ENCODE measurements around the gene LRRC73.

Gene LRRC73

DNA sequence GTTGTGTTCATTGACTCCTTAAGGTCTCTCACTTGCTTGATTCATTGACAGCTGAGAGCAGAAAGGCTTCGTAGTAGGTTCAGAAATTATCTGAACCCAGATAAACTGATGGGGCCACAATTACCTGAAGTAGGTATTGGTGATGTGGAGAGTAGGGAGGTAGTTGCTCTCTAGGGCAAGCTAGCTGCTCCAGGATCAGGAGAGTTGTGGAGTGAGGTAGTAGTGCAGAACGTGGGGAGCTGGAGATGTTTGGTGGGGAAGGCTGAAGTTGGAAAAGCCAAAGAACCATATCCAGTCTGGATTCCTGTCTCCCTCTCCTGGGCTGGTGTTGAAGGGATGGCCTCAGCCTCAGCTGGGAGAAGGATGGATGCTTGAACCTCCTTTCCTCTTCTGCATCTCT, 16.9 kb downstream of the LRRC73 start:
- no peak for DNase-seq (ENCODE audit: low read depth, low spot score)
- ChIA-PET POLR2A (interaction anchor here (0.7 to 2.0 kb wide), 2 partner anchors 14 to 16 kb away, joined by 3 to 4 read pairs; partner anchors contain the start of gene TJAP1), CTCF (interaction anchor here (0.9 to 18.5 kb wide), 5 partner anchors 8 to 107 kb away, joined by 3 to 337 read pairs (median 30); partner anchors contain the start of genes DLK2 and LRRC73)
- TF ChIP-seq, protein P1, sequence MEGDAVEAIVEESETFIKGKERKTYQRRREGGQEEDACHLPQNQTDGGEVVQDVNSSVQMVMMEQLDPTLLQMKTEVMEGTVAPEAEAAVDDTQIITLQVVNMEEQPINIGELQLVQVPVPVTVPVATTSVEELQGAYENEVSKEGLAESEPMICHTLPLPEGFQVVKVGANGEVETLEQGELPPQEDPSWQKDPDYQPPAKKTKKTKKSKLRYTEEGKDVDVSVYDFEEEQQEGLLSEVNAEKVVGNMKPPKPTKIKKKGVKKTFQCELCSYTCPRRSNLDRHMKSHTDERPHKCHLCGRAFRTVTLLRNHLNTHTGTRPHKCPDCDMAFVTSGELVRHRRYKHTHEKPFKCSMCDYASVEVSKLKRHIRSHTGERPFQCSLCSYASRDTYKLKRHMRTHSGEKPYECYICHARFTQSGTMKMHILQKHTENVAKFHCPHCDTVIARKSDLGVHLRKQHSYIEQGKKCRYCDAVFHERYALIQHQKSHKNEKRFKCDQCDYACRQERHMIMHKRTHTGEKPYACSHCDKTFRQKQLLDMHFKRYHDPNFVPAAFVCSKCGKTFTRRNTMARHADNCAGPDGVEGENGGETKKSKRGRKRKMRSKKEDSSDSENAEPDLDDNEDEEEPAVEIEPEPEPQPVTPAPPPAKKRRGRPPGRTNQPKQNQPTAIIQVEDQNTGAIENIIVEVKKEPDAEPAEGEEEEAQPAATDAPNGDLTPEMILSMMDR (IDR thresholded peaks at IDR 0.05; ENCODE audit: insufficient read depth, low read length, missing control alignments), result no peak
- H3K4me3 ChIP-seq (ENCODE audit: low read depth, low read length), result no peak overlapping the region

DNA sequence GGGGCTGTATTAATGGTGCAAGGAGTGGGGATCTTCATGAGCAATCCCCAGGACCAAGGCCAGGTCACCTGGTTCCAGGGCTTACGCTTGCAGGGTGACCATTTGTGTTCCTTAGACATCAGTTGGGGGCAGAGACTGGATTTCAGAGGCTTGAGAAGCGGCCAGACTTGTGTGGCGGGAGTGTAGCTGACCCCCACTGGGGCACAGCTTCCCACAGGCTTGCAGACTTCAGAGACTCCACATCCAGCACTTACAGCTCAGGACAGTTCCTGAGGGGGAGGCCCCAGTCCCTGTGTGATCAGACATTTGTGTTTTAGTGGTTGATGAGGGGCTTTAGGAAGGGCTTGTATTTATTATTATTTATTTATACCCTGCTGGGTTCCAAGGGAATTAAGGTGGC, 17.5 kb downstream of the LRRC73 start:
- TF ChIP-seq, protein P1 (IDR thresholded peaks at IDR 0.05; ENCODE audit: insufficient read depth, low read length, missing control alignments), result no peak
- DNase-seq (ENCODE audit: low read depth, low spot score), result no peak
- ChIA-PET POLR2A (interaction anchor here (0.7 to 2.0 kb wide), 2 partner anchors 14 to 15 kb away, joined by 3 to 4 read pairs; partner anchors contain the start of gene TJAP1), CTCF (interaction anchor here (0.9 to 18.5 kb wide), 5 partner anchors 7 to 137 kb away, joined by 3 to 337 read pairs (median 30); partner anchors contain the start of genes DLK2 and LRRC73)
- H3K4me3 ChIP-seq (ENCODE audit: low read depth, low read length), result no peak overlapping the region; the same call in 1 of the 2 replicates

DNA sequence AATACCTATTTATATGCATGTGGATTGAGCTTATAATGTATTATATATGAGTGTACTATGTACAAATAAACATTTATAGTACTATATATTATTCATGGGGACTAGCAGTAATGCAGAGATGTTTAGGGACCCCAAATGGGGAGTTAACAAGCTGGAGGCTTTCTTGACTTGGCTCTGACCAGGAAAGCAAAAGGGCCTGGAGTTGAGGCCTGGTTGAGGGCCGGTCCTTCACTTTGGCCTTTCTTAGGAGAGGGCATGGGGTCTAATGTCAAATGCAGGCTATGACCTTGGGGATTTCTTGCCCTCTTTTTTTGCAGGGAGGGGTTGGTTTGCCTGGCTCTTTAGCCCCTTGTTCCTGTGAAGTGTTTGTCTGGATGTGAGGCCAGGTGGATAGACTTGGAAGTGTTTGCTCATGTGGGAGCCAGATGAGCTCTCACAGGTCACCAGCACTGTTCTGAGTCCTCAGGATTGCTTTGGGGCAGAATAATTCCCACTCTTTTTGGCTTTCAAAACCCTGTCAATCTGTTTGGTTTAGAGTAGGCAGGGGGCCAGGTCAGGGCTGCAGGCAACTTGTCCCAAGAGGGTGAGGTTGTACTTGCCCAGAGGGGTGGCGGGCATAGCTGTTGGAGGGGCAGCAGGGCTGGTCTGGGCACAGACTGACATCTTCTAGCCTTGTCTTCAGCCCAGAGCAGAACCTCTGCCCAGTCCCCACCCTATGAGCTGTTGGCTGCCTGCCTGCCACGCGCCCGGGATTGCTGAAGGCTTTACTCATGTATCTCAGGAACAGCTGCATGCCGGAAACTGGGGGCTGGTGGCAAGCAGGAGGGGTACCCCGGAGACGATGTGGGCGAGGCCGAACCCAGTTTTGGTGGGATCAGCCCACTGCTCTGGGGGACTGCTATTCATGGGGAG, 18.1 kb downstream of the LRRC73 start:
- no peak for DNase-seq (ENCODE audit: low read depth, low spot score)
- TF ChIP-seq, protein P1 (IDR thresholded peaks at IDR 0.05; ENCODE audit: insufficient read depth, low read length, missing control alignments), result no peak
- POLR2A ChIA-PET, result interaction anchor here (2.0 kb wide), 1 partner anchor 15 kb away, joined by 4 read pairs; no protein-coding TSS in a partner anchor
- CTCF ChIA-PET, result interaction anchor here (0.9 to 18.5 kb wide), 7 partner anchors 6 to 136 kb away, joined by 3 to 337 read pairs (median 4); partner anchors contain the start of genes DLK2, LRRC73 and TJAP1
- H3K4me3 ChIP-seq (ENCODE audit: low read depth, low read length), result no peak overlapping the region; the same call in 1 of the 2 replicates

DNA sequence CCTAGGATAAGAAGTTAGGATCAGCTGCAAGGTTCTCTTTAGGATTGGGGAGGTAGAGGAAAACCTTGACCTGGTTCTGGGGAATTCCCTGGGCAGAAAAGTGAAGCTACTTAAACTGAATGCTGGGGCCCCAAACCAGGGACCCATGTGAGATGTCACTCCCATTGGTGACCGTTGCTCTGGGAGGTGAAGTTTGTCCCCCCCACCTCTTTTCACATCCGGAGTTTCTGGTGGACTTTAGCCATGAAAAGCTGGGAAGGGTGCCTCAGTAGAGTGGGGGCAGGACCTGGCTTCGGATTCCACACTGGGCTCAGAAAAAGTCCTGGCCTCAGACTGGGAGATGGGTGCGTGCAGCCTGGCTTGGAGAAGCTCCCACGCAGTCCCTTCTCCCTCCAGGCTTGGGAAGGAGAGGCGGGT, 19.6 kb downstream of the LRRC73 start:
- no peak for DNase-seq (ENCODE audit: low read depth, low spot score)
- ChIA-PET CTCF (interaction anchor here (0.9 to 18.5 kb wide), 5 partner anchors 9 to 261 kb away, joined by 3 to 337 read pairs (median 4); partner anchors contain the start of genes DLK2, DNPH1 and LRRC73), POLR2A (interaction anchor here (0.7 kb wide), 1 partner anchor 13 kb away, joined by 3 read pairs; the partner anchor contains the start of gene TJAP1)
- H3K4me3 ChIP-seq (ENCODE audit: low read depth, low read length), result no peak overlapping the region
- TF ChIP-seq, protein P1 (IDR thresholded peaks at IDR 0.05; ENCODE audit: insufficient read depth, low read length, missing control alignments), result no peak

DNA sequence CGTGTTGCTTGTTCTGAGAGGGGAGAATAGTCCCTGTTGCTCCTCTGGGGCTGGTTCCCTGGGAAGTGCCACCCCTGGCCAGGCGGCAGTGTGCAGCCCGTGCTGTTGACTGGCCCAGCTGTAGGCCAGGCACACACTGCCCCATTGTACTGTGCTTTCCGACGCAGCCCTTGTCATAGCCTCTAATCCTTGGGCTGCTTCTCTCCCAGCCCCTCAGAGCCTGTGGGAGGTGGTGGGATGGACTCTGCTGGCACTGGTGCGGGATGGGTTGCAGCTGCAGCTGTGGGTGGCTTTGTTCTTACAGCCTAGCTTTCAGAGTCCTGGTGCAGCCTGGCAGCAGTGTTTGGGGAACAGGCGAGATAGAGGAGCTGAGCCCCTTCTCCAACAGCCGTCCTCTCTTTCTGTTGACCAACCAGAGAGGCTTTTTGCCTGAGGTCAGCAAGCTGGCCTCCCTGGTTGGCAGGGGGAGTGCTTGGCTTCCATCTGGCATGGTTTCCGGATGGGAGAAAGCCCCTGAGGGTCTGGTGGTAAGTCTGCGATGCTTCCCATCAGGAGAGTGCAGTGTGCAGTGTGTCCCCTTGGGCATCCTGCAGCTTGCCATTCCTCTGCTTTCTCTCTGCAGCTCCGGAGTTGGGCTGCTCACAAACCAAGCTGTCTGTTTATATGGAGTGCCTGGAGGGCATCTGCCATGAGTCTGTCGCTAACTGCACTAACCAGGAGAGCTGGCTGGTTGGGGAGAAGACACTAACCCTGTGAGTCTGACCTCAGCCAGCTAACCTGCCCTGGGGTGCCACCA, 20.7 kb downstream of the LRRC73 start:
- ChIA-PET CTCF (interaction anchor here (0.7 to 18.5 kb wide), 5 partner anchors 8 to 260 kb away, joined by 3 to 337 read pairs (median 3); partner anchors contain the start of genes DNPH1 and LRRC73), POLR2A (no interaction called here)
- H3K4me3 ChIP-seq (ENCODE audit: low read depth, low read length), result no peak overlapping the region
- TF ChIP-seq, protein P1 (IDR thresholded peaks at IDR 0.05; ENCODE audit: insufficient read depth, low read length, missing control alignments), result no peak
- DNase-seq (ENCODE audit: low read depth, low spot score), result no peak

Data from AG04449 (cell line).